Measurements from ENCODE around the gene EYS.
"Not testable (repeated sequence)": the region's sequence is repeated elsewhere in the genome, so short reads cannot be mapped to it uniquely, and the experiment has no call there.

EYS gene

DNA sequence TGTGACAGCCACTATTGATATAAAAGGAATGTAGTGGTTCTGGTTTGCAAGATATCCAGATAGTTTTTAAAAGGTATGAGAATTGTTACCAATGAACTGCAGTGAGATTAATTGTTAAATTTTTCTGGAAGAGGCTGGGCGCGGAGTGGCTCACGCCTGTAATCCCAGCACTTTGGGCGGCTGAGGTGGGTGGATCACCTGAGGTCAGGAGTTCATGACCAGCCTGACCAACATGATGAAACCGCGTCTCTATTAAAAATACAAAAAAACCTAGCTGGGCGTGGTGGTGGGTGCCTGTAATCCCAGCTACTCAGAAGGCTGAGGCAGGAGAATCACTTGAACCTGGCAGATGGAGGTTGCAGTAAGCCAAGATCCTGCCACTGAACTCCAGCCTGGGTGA lies 1906.6 kb downstream of the EYS start:
- DNase-seq, result not testable (repeated sequence)

DNA sequence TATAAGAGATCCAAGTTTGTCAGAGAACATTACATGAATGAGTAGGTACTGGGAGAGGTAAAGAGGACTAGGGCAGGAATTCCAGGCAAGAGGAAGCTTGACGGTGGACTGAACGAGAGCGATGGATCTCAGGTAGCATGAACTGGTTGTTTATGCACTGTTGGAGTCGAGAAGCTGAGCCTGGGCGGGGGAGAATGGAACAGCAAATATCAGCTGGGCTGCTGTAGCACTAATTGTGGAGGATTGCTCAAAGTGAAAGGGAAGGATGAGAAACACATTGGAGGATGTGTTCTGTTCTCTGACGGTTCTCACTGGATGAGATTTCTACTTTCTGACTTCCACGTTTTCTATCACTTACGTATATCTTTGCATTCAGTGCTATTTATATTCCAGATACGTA lies 1907.2 kb downstream of the EYS start:
- no peak for DNase-seq

DNA sequence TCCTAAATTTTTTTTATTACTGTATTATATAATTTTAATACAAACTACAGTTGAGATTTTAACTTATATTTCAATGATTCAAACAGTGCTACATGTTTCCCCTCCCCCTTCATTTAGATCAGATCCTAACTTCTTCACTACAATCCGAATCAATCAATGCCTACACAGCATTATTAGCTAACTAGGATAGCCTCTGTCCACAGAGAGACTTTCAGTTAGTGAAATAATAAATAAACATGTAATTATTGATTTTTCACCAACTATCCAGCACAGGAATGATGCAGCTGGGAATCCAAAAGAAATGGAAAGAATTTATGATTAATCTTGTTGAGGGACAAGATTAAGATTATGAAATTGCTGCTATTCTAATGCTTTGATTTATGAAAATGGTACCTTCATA lies 1907.7 kb downstream of the EYS start:
- DNase-seq, result no peak

DNA sequence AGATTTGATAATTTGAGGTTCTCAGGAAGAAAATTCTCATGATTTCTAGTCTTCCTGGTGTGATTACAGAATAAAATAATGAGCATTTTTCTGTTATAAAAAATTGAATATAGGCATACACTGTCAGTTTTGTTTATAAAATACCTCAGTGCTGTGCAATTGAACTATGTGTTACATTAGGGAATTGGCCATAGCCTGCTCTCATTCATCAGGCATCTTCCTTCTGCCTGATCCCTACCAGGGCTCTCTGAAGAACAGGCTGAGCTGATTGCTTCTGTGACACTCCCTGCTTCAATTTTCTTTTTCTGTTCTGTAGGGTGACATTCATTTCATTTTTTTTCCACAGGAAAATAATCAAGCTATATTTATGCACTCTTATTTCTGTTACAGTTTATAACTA lies 1908.6 kb downstream of the EYS start:
- DNase-seq, result no peak

DNA sequence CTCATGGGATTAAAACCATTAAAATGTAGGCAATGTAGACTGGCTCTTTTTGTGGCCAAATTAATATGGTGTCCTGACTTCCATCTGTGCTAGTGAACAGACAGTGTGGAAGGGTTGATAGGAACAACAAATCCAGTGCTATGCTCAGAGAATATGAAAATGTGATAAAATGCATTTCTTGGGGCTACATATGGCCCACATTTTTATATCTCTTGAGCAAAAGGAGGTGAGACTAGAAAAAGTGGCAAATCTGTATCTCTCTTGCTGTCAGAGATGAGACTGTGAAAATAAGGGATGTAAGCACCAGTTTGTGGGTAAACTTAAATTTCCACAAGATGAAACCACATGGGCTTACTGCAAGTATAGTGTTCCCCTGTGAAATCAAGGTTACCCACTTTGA lies 1909.3 kb downstream of the EYS start:
- DNase-seq, result no peak

DNA sequence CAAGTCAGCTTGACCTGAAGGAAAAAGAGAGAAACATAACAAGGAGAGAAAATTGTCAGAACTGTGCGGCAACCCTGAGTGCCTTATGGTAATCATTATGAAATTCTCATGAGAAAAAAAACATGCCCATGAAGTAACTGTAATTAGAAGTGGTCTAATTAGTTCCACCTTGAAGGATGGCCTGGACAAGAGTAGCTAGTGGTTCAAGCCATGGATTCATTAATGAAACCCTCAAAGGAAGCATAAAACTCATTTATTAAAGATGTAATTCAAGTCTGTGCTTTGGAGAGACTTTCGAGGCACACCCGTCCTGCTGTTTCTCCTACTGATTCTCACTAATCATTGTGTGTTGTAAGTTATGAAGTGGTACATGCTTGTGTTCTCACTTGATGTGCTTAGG lies 1911.2 kb downstream of the EYS start:
- DNase-seq, result no peak

DNA sequence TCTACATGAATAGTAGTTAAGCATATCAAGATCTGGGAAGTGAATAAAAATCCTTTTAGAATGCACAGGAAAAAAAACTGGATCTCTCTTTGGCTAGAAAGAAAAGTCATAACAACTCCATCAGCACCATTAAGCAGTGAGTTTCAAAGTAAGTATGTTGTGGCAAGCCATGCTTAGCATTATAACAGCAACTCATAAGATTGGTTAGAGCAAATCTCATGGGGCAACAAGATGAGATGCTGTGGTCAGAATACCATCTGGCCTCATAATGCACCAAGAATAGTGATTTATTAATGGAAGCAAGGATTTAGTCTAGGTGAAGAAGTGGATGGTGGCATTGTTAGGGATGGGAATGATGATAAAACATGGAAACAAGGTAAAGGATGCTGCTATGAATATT lies 1912.0 kb downstream of the EYS start:
- DNase-seq, result no peak

DNA sequence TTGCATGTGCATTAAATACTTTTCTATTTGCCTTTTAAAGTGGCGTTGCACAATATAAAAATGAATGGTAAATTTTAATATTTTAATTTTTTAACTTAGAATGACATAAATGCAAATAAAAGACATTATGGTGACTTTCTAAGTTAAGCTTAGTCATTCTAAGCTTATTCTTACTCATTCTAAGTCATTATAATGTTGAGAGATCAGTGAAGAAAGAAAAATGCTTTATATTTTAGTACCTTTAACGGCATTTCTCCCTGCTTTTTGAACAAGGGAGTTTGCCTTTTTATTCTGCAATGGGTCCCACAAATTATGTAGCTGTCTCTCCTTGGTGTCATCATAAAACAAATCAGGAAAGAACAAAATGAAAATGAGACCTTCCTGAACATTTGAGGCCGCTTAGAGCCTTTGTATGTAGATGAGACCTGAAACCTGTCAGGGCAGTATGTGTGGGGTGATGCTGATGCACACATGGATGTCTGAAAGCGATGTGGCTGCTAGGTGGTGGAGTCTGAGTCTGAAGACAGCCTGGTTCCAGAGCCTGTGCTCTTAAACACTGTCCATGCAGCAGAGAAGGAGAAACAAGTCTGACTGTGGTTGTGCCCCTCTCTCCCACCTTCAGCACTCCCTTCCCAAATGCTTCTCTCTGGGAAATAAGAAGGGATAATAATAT lies 1913.4 kb downstream of the EYS start:
- DNase-seq, result no peak

DNA sequence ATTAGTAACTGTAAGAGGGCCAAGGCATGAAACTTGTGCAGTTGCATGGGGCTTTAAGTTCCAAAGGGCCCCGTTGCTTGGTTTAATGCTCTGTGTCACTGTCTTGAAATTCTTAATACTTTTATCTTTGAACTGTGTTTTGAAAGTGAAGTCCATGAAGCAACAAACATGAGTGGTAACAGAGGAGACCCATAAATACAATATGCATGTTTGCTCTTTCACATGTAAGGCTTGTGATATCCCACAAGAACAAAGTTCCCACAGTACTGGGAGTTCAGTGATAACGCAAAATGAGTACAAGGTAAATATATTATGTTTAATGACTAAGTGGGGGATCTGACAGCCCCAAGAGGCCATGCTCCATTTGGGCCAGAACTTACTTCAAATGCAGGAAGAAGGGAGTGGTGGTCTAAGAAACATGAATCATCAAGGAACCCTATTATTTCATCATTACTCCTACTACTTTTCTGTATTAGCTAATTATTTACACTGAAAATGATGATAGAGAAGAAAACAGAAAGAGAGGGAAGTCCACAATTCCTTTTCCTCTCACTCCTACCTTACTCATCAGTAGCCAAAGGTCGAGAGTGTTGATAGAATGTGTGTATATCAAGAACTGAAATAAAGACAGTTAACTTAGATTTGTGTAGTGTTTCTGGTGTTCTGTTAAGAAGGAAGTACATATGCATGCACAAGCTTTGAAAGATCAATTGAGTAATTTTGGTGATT lies 1914.1 kb downstream of the EYS start:
- peak in 1 of 2 experiments; percentile 14 for DNase-seq

DNA sequence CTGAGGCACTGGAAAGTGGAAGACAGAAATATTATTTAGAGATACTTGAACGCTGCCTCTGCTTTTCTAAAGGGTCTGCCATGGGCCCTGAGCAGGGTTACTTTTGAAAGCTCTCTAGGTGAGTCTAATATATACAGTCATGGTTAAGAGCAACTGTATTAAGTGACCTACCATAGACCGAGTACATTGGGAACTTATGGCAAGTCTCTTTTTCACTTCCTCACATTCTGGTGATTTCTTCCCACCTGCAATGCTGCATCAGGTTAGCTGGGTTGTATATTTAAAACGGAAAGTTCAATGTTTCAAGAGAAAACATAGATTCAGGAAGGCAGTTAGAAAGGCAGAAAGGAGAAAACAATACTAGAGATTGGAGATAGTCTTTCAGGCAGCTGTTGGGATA lies 1916.7 kb downstream of the EYS start:
- DNase-seq, result no peak

DNA sequence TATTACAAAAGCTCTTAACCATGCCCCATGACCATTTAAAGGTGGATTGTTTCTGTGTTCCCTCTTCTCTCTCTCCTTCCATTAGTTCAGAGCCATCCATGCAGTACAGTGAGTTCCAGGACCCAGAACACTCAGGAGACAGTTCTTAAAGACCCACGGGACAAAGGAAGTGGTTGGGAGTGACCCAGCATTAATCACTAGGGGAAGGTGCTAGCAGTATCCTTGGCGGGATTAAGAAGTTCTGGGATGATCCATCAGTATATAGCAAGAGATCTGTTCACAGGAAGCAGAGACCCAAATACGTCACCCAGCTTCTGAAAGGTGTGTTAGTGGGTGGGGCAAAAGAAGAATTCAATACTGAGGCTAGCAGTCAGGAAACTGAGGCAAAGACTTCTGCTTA lies 1917.3 kb downstream of the EYS start:
- DNase-seq, result no peak

DNA sequence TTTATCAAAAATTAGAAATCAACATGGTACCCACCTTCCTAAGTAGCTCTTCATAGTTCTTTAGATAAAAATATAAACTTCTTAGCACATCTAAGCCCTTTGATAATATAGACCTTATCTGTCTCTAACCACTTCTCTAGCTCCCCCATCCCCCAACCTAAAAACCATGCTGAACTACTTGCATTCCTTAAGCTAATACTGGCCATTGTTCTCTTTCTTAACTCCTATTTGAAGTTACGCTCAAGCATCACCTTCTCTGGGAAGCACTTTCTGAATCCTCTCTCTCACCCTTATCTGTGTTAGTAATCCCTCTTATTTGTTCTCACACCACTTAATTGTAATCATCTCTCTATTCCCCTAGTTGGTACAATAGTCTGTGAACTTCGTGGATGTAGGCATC lies 1918.5 kb downstream of the EYS start:
- no peak for DNase-seq

DNA sequence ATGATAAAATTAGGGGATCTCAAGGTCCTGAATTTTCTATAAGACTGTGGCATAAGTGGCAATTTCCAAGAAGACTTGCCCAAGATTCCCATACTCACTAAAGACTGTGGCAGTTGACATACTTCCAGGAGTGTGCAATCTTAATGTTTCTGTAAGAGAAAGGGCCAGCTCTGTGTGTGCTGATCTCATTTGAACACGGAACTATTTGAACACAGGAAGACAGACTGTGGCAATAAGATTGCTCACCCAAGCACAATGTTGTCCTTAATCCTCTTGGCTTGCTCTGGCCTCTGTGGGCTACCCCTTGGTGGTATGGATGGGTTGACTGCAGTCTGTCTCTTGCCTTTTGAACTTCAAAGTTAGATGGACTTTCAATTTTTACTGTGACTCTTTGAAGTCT lies 1920.0 kb downstream of the EYS start:
- no peak for DNase-seq

DNA sequence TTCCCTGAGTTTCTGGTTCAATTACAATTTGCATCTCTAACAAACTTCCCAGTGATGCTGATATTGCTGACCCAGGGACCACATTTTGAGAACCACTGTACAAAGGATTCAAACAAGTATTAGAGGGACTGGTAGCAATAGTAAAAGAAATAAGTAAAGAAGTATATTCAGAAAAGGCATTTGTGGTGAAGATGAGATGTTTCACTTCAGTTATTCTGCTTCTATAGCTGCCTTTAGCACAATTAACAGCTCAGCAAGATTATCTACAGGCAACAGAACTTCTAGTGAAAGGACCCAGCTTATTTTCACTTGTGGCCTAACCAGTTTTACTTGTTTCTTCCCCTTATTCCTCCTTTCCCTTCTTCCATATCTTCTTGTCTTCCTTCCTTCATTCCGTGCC lies 1922.0 kb downstream of the EYS start:
- DNase-seq, result no peak

DNA sequence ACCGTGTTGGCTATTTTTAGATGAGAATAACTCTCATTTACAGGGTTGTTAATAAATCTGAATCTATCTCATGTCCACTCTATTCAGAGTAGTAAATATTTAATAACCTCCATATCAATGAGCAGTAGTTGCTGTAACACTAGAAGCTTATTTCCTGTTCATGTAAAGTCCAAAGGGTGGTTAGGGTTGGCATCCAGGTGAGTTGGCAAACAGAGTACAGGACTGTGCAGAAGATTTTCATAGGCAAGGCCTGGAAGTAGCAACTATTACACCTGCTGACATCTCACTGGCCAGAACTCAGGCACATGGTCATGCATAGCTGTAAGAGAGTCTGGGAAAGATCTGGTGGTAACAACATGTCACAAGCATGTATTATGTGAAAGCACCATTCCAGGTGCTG lies 1923.9 kb downstream of the EYS start:
- no peak for DNase-seq

DNA sequence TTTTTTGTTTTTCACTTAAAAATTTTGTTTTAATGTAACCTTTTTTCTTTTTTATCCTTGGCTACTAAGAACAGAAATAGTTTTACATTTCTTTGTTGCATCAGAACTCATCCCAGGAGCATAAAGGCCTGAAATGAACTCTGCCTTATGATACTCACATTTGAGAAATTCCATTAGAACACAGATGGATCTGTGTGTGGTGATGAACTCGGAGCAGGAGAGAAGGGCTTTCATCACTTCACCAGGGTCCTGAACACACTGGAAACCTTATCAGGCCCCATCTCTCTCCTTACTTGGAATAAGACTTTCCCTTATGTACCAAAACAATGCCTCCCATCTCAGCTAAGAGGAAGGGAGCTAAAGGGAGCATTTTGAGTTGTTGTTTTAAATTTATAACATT lies 1932.1 kb downstream of the EYS start:
- DNase-seq, result no peak

DNA sequence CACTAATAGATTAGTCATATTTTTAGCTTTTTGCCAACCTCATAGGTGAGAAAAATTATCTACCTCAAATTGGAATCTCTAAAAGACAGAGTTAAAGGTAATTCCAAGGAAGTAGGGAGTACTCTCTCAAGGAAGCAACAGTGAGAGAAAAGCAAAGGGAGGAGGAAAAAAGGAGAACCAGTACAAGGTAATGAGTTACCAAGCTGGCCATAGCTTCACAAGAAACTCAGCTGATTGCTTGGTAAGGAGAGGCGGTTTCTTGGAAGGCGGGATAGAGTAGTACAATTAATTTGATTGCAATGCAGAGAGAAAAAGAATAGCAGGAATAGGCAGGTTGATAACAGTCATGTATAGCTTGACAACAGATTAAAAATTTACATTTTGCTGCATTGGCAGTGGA lies 1933.8 kb downstream of the EYS start:
- no peak for DNase-seq

DNA sequence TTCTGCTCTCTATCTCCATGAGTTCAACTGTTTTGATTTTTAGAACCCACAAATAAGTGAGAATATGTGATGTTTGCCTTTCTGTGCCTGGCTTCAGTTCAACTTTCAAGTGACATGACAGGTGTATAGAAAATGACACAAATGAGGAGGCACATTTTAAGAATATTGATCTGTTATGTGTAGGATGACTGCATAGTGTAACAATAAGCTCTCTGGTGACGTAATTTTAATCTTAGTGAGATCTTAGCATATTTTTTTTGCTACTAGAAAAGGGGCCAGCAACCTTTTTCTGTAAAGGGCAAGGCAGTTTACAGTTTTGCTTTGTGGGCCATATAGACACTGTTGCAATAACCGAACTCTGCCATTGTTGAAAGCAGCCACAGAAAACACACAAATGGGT lies 1941.2 kb downstream of the EYS start:
- no peak for DNase-seq

DNA sequence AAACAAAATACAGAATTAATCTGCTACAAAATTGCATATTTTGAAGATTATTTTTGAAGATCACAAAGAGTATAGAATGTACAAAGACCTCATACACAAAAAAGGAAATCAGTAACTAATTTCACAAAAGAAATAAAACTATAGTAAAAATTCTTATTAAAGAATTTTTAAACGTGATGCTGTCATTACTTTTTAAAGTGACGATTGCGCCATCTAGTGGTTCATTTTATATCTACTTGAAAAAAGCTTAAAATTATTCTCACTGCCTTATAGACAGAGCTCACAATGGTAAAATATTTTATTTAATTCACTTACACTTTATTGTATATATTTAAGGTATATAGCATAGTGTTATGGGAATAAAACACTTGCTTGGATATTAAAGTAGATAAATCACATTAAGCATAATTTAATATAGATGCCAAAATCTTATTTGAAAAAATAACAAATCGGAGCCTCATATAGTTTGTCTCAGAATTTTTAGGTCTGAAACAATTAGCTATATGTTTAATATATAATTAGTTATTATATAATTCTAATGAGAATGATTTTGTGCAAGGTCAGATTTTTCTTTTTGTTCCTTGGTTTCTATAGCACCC lies 1942.6 kb downstream of the EYS start:
- DNase-seq, result peak; percentile 62 to 72

DNA sequence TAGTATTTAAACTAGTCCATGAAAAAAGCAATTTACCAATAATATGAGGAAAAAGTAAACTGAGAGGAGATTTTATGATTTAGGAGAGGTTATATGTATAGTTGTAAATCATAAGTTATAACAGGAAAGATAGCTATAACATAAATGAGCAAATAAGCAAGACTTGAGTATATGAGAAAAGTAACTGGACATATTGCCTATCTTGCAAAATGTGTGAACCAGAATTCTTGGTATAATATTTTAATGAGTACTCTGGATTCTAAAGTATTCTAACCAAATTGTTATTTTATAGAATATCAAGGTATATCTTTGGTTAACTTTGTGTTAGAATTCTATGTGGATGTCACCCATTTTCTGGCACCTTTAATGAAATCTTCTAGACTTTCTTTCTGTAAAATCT lies 1946.8 kb downstream of the EYS start:
- DNase-seq, result no peak

DNA sequence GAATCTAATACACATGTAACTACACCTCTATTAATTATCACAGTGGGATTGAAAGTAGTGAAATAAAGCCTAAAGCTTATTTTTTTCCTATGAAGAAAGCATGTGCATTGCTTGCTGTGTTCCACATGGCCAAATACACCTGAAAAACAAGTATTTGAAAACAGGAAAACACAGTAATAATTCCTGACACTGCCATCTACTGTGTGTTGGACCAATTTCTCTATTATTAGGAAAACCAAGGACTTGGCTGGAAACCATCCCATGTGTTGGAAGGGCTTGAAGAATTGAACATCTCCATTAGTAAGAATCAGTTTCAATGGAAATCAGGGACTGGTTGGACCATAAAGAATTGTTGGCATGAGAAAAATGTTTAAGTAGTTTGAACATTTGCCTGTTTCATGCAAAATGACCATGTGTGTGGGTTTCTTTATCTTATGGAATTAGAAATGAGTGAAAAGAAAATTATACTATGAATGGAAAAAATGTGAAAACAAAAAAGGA lies 1947.4 kb downstream of the EYS start:
- DNase-seq, result no peak

DNA sequence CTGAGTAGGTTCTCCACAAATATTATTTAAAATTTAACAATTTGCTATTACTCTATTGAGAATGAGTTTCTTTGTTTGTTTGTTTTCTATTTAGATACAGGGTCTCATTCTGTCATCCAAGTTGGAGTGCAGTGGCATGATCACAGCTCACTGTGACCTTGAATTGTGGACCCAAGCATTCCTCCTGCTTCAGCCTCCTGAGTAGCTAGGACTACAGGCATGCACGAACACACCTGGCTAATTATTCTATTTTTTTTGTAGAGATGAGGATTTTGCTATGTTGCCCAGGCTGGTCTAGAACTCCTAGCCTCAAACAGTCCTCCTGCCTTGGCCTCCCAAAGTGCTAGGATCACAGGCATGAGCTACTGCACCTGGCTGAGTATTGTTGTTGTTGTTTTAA lies 1949.2 kb downstream of the EYS start:
- no peak for DNase-seq

DNA sequence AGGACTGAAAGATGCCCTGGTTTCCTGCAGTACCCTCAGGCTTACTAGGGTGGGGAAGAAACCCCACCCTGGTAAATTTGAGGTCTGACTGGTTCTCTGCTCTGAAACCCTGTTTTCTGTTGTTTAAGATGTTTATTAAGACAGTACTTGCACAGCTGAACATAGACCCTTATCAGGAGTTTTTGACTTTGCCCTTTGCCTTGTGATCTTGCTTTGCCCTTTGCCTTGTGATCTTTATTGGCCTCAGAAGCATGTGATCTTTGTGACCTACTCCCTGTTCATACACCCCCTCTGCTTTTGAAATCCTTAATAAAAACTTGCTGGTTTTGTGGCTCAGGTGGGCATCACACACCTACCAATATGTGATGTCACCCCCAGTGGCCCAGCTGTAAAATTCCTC lies 1949.8 kb downstream of the EYS start:
- DNase-seq, result not testable (repeated sequence)

DNA sequence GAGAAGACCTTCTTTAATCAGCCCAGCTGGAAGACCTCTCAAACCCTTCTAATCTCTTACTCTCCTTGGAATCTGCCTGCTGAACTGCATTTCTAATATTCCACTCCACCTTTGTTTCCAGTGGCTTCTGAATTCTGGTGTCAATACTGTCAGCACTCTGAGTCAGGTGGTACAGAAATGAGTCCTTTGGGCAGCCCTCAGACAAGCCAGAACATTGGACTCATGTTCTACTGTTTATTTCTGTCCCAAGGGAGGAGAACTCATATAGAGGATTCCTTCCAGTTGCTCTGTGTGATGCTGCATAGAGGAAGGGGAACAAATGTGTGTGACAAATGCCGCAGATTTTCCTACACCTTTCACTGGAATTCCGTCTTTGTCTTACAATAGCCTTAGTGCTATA lies 1956.6 kb downstream of the EYS start:
- DNase-seq, result no peak
